ENCODE results near the gene FBXL13.

DNA sequence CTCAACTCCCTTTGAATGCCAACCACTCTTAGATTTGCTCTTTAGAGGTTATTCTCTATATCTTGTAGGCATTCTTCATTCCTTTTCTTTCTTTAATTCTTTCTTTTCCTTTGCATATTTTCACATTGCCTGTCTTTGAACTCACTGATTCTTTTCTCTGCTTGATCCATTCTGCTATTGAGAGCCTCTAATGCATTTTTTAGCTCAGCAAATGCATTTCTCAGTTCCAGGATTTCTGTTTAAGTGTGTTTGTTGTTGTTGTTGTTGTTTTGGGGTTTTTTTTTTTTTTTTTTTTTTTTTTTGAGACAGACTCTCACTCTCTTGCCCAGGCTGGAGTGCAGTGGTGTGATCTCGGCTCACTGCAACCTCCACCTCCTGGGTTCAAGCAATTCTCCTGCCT is 71.6 kb downstream of the FBXL13 start:
- TF ChIP-seq, protein P1, sequence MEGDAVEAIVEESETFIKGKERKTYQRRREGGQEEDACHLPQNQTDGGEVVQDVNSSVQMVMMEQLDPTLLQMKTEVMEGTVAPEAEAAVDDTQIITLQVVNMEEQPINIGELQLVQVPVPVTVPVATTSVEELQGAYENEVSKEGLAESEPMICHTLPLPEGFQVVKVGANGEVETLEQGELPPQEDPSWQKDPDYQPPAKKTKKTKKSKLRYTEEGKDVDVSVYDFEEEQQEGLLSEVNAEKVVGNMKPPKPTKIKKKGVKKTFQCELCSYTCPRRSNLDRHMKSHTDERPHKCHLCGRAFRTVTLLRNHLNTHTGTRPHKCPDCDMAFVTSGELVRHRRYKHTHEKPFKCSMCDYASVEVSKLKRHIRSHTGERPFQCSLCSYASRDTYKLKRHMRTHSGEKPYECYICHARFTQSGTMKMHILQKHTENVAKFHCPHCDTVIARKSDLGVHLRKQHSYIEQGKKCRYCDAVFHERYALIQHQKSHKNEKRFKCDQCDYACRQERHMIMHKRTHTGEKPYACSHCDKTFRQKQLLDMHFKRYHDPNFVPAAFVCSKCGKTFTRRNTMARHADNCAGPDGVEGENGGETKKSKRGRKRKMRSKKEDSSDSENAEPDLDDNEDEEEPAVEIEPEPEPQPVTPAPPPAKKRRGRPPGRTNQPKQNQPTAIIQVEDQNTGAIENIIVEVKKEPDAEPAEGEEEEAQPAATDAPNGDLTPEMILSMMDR (IDR thresholded peaks at IDR 0.05) = no peak
- no peak for TF ChIP-seq POLR2A (IDR thresholded peaks at IDR 0.05)
